ENCODE data around the gene SNED1. TPM values are rescaled to one million over a fixed set of nuclear protein-coding genes. Genes with fewer than 3 reads are reported as not detected.

The SNED1 gene
- polyA plus RNA-seq, 1 donor (not counting 4 experiments of a cell fraction or from before 2014, with no cell fraction given), result 0.12 TPM

- no peaks in the 10 kb centered on the region for H4K20me1 ChIP-seq (ENCODE audit: control insufficient read depth, extremely low read depth, insufficient read depth, low read length)
- H2AFZ ChIP-seq (ENCODE audit: control insufficient read depth, low read length), result no peak overlapping the region
- H3K27ac ChIP-seq (ENCODE audit: control insufficient read depth, insufficient read depth, low read length), result no peak overlapping the region
- DNase-seq (ENCODE audit: low read depth, low spot score) (no peak), FAIRE-seq (no peak)
- H3K79me2 ChIP-seq (ENCODE audit: control insufficient read depth, insufficient read depth, low read length), result no peaks in the 10 kb centered on the region
- H3K27me3 ChIP-seq (ENCODE audit: control insufficient read depth, extremely low read depth, insufficient read depth, low read length), result no peaks in the 10 kb centered on the region
- H3K36me3 ChIP-seq (ENCODE audit: control insufficient read depth in 2 of 2, extremely low read depth in 1 of 2, insufficient read depth in 2 of 2, low read length in 2 of 2), result no peaks in the 10 kb centered on the region
- H3K4me3 ChIP-seq (ENCODE audit: control insufficient read depth in 2 of 3, extremely low read depth in 1 of 3, insufficient read depth in 2 of 3, low read depth in 1 of 3, low read length in 3 of 3), result no peak overlapping the region
- H3K9me1 ChIP-seq (ENCODE audit: control insufficient read depth, extremely low read depth, insufficient read depth, low read length), result no peaks in the 10 kb centered on the region
- no peak overlapping the region for H3K4me2 ChIP-seq (ENCODE audit: control insufficient read depth, extremely low read depth, insufficient read depth, low read depth, low read length)
- dilution Hi-C loops (cut with MboI; ENCODE audit: extremely low pct_ligation_motif_present, low sequenced_read_pairs), result no loop called here
- TF ChIP-seq EZH2 (IDR thresholded peaks at IDR 0.05; ENCODE audit: low read length) (no peak), CTCF (optimal IDR thresholded peaks at IDR 0.05 in 1 of 3, IDR thresholded peaks at IDR 0.05 in 1 of 3, conservative IDR thresholded peaks at IDR 0.05 in 1 of 3; ENCODE audit: extremely low read depth in 1 of 3, insufficient read depth in 2 of 3, low read length in 3 of 3) (no peak)
- no peaks in the 10 kb centered on the region for H3K4me1 ChIP-seq (ENCODE audit: control insufficient read depth, extremely low read depth, insufficient read depth, low read length)
- no peaks in the 10 kb centered on the region for H3K9me3 ChIP-seq (ENCODE audit: control insufficient read depth, low read depth, low read length)
- H3K9ac ChIP-seq (ENCODE audit: control insufficient read depth, extremely low read depth, insufficient read depth, low read length), result no peak overlapping the region
Measured at GRCh38 chr2:240963065-240963867, 35.2 kb upstream of the SNED1 start.

- H3K9me1 ChIP-seq (ENCODE audit: control insufficient read depth, extremely low read depth, insufficient read depth, low read length), result no peaks in the 10 kb centered on the region
- H4K20me1 ChIP-seq (ENCODE audit: control insufficient read depth, extremely low read depth, insufficient read depth, low read length), result no peaks in the 10 kb centered on the region
- H3K27ac ChIP-seq (ENCODE audit: control insufficient read depth, insufficient read depth, low read length), result no peak overlapping the region
- H3K9me3 ChIP-seq (ENCODE audit: control insufficient read depth, low read depth, low read length), result no peaks in the 10 kb centered on the region
- TF ChIP-seq EZH2 (IDR thresholded peaks at IDR 0.05; ENCODE audit: low read length), result no peak
- TF ChIP-seq CTCF (optimal IDR thresholded peaks at IDR 0.05 in 1 of 3, IDR thresholded peaks at IDR 0.05 in 1 of 3, conservative IDR thresholded peaks at IDR 0.05 in 1 of 3; ENCODE audit: extremely low read depth in 1 of 3, insufficient read depth in 2 of 3, low read length in 3 of 3), result no peak
- H3K27me3 ChIP-seq (ENCODE audit: control insufficient read depth, extremely low read depth, insufficient read depth, low read length), result no peaks in the 10 kb centered on the region
- H2AFZ ChIP-seq (ENCODE audit: control insufficient read depth, low read length), result no peak overlapping the region
- no peak overlapping the region for H3K4me2 ChIP-seq (ENCODE audit: control insufficient read depth, extremely low read depth, insufficient read depth, low read depth, low read length)
- H3K4me3 ChIP-seq (ENCODE audit: control insufficient read depth in 2 of 3, extremely low read depth in 1 of 3, insufficient read depth in 2 of 3, low read depth in 1 of 3, low read length in 3 of 3), result no peak overlapping the region
- FAIRE-seq (no peak), DNase-seq (ENCODE audit: low read depth, low spot score) (no peak)
- no peaks in the 10 kb centered on the region for H3K36me3 ChIP-seq (ENCODE audit: control insufficient read depth in 2 of 2, extremely low read depth in 1 of 2, insufficient read depth in 2 of 2, low read length in 2 of 2)
- no peaks in the 10 kb centered on the region for H3K4me1 ChIP-seq (ENCODE audit: control insufficient read depth, extremely low read depth, insufficient read depth, low read length)
- dilution Hi-C loops (cut with MboI; ENCODE audit: extremely low pct_ligation_motif_present, low sequenced_read_pairs), result no loop called here
- no peak overlapping the region for H3K9ac ChIP-seq (ENCODE audit: control insufficient read depth, extremely low read depth, insufficient read depth, low read length)
- no peaks in the 10 kb centered on the region for H3K79me2 ChIP-seq (ENCODE audit: control insufficient read depth, insufficient read depth, low read length)
Measured at GRCh38 chr2:240963868-240964703, 34.3 kb upstream of the SNED1 start.
